ENCODE measurements around the gene WNT5B. TPM values are rescaled to one million over a fixed set of nuclear protein-coding genes. Genes with fewer than 3 reads are reported as not detected.
A peak's percentile ranks its signal among the peaks of the same experiment; 100 is the strongest.
"Not testable (repeated sequence)": the region's sequence is repeated elsewhere in the genome, so short reads cannot be mapped to it uniquely, and the experiment has no call there.

The WNT5B gene
- total RNA-seq, 1 experiment from 2014 or later: 33.1 TPM

- H4K20me1 ChIP-seq (ENCODE audit: insufficient read depth): peaks cover 42% of the 10 kb centered on the region
- DNase-seq: no peak
- POLR2A ChIA-PET (ENCODE audit: unreplicated experiment): interaction anchor here (0.5 to 1.9 kb wide), 6 partner anchors 14 to 1098 kb away, joined by 5 to 25 read pairs (median 6); no protein-coding TSS in a partner anchor
- H3K79me2 ChIP-seq (ENCODE audit: low read depth): peaks cover 54% of the 10 kb centered on the region
- H3K27me3 ChIP-seq (ENCODE audit: insufficient read depth, low read depth): no peaks in the 10 kb centered on the region
- H3K9me2 ChIP-seq (ENCODE audit: insufficient read depth): no peaks in the 10 kb centered on the region
- peak overlapping the region; percentile 95 for H3K4me2 ChIP-seq
- TF ChIP-seq CTCF (conservative IDR thresholded peaks at IDR 0.05) (no peak), EZH2 (IDR thresholded peaks at IDR 0.05; ENCODE audit: low read depth) (no peak)
- H3K36me3 ChIP-seq (ENCODE audit: low read depth): 0 out of 2 replicates have a peak, but pooled peaks cover 5% of the 10 kb centered on the region
- TSS peak; percentile 35 for BruUV-seq (replicated peaks)
- H3F3A ChIP-seq (ENCODE audit: insufficient read depth, low read depth): peaks cover 17% of the 10 kb centered on the region; the same call in 1 of the 2 replicates
- H3K27ac ChIP-seq: peak overlapping the region; percentile 89
- peaks cover 27% of the 10 kb centered on the region for H3K4me1 ChIP-seq (replicated peaks; ENCODE audit: insufficient read depth)
- H3K4me3 ChIP-seq: peak overlapping the region; percentile 79
- no peaks in the 10 kb centered on the region for H3K9me3 ChIP-seq (ENCODE audit: insufficient read depth, low read depth)
- CTCF ChIA-PET: interaction anchor here (0.6 kb wide), 1 partner anchor 37 kb away, joined by 12 read pairs; no protein-coding TSS in a partner anchor
- intact Hi-C loops (cut with micrococcal nuclease; ENCODE audit: unreplicated experiment): loop anchor here (2.0 kb wide), 1 partner anchor 29 kb away; no protein-coding TSS in a partner anchor
- peak overlapping the region; percentile 75 for H2AFZ ChIP-seq
Observed at GRCh38 chr12:1691123-1692007, 62.3 kb downstream of the WNT5B start.

GRCh38 chr12:1692226-1692625, 63.2 kb downstream of the WNT5B start:
- H3K27me3 ChIP-seq (ENCODE audit: insufficient read depth, low read depth): no peaks in the 10 kb centered on the region
- H4K20me1 ChIP-seq (ENCODE audit: insufficient read depth): peaks cover 51% of the 10 kb centered on the region
- ChIA-PET POLR2A (ENCODE audit: unreplicated experiment) (interaction anchor here (0.7 kb wide), 1 partner anchor 17 kb away, joined by 10 read pairs; no protein-coding TSS in a partner anchor), CTCF (no interaction called here)
- H3K9me2 ChIP-seq (ENCODE audit: insufficient read depth): no peaks in the 10 kb centered on the region
- peak overlapping the region; percentile 95 for H3K4me2 ChIP-seq
- peak in 1 of 2 experiments; percentile 32 for DNase-seq
- no peaks in the 10 kb centered on the region for H3K9me3 ChIP-seq (ENCODE audit: insufficient read depth, low read depth)
- H3K4me1 ChIP-seq (replicated peaks; ENCODE audit: insufficient read depth): peaks cover 32% of the 10 kb centered on the region
- TF ChIP-seq EZH2 (IDR thresholded peaks at IDR 0.05; ENCODE audit: low read depth): no peak
- TF ChIP-seq CTCF (conservative IDR thresholded peaks at IDR 0.05): no peak
- no peak overlapping the region for H2AFZ ChIP-seq
- peak overlapping the region; percentile 79 for H3K4me3 ChIP-seq
- H3K79me2 ChIP-seq (ENCODE audit: low read depth): peaks cover 63% of the 10 kb centered on the region
- 0 out of 2 replicates have a peak, but pooled peaks cover 5% of the 10 kb centered on the region for H3K36me3 ChIP-seq (ENCODE audit: low read depth)
- intact Hi-C loops (cut with micrococcal nuclease; ENCODE audit: unreplicated experiment): no loop called here
- peak overlapping the region; percentile 89; the same call in 1 of the 2 replicates for H3K27ac ChIP-seq
- H3F3A ChIP-seq (ENCODE audit: insufficient read depth, low read depth): peaks cover 18% of the 10 kb centered on the region; the same call in 1 of the 2 replicates
- no TSS peak for BruUV-seq (replicated peaks)

DNA sequence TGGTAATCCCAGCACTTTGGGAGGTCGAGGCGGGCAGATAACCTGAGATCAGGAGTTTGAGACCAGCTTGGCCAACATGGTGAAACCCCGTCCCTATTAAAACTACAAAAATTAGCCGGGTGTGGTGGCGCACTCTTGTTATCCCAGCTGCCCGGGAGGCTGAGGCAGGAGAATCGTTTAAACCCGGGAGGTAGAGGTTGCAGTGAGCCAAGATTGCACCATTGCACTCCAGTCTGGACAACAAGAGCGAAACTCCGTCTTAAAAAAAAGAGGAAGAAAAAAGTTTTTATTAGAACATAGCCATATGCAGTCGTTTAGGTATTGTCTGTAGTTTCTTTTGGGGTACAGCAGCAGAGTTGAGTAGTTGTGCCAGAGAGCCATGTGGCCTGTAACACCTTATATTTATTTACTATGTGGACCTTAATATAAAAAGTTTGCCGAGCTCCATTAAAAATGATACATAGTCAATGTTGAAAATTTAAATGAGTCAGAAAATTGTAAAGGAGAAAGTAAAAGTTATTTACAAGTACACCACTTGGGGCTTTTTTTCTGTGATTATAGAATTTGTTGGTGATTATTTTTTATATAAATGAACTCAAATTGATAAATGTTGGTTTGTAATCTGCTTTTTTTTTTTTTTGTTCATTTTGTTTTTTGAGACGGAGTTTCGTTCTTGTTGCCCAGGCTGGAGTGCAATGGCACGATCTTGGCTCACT, 64.0 kb downstream of the WNT5B start:
- CTCF ChIA-PET: interaction anchor here (0.7 kb wide), 1 partner anchor 1135 kb away, joined by 7 read pairs; no protein-coding TSS in a partner anchor
- POLR2A ChIA-PET (ENCODE audit: unreplicated experiment): interaction anchor here (0.7 kb wide), 1 partner anchor 16 kb away, joined by 10 read pairs; no protein-coding TSS in a partner anchor
- Histone ChIP-seq H3K27ac (no peak overlapping the region), H3K9me3 (ENCODE audit: insufficient read depth, low read depth) (no peaks in the 10 kb centered on the region), H2AFZ (no peak overlapping the region), H3K79me2 (ENCODE audit: low read depth) (peaks cover 71% of the 10 kb centered on the region), H3K36me3 (ENCODE audit: low read depth) (0 out of 2 replicates have a peak, but pooled peaks cover 5% of the 10 kb centered on the region), H3F3A (ENCODE audit: insufficient read depth, low read depth) (peaks cover 23% of the 10 kb centered on the region; the same call in 1 of the 2 replicates), H3K27me3 (ENCODE audit: insufficient read depth, low read depth) (no peaks in the 10 kb centered on the region), H3K4me3 (peak overlapping the region; percentile 79; the same call in 1 of the 2 replicates), H3K4me1 (replicated peaks; ENCODE audit: insufficient read depth) (peaks cover 32% of the 10 kb centered on the region), H3K9me2 (ENCODE audit: insufficient read depth) (no peaks in the 10 kb centered on the region), H4K20me1 (ENCODE audit: insufficient read depth) (peaks cover 59% of the 10 kb centered on the region), H3K4me2 (peak overlapping the region; percentile 95)
- peak in 1 of 2 experiments; percentile 19 for DNase-seq
- BruUV-seq (replicated peaks): no TSS peak
- TF ChIP-seq EZH2 (IDR thresholded peaks at IDR 0.05; ENCODE audit: low read depth) (no peak), CTCF (conservative IDR thresholded peaks at IDR 0.05) (no peak)
- intact Hi-C loops (cut with micrococcal nuclease; ENCODE audit: unreplicated experiment): no loop called here

- BruUV-seq (replicated peaks); intact Hi-C loops (cut with micrococcal nuclease; ENCODE audit: unreplicated experiment): not testable (repeated sequence)
- H4K20me1 ChIP-seq (ENCODE audit: insufficient read depth): peaks cover 80% of the 10 kb centered on the region
Observed at GRCh38 chr12:1695097-1695496, 66.1 kb downstream of the WNT5B start.

More at GRCh38 chr12:1695097-1695496, 66.1 kb downstream of the WNT5B start:
- H3K27me3 ChIP-seq (ENCODE audit: insufficient read depth, low read depth); H3K4me2 ChIP-seq; H3K27ac ChIP-seq; POLR2A ChIA-PET (ENCODE audit: unreplicated experiment); H3K9me3 ChIP-seq (ENCODE audit: insufficient read depth, low read depth); H2AFZ ChIP-seq; H3K4me3 ChIP-seq; H3K9me2 ChIP-seq (ENCODE audit: insufficient read depth); DNase-seq; H3K36me3 ChIP-seq (ENCODE audit: low read depth); CTCF ChIA-PET: not testable (repeated sequence)
- H3F3A ChIP-seq (ENCODE audit: insufficient read depth, low read depth): peaks cover 16% of the 10 kb centered on the region; the same call in 1 of the 2 replicates
- peaks cover 22% of the 10 kb centered on the region for H3K4me1 ChIP-seq (replicated peaks; ENCODE audit: insufficient read depth)
- H3K79me2 ChIP-seq (ENCODE audit: low read depth): peaks cover 91% of the 10 kb centered on the region
